ENCODE data around the gene TRIM71.

The TRIM71 gene

DNA sequence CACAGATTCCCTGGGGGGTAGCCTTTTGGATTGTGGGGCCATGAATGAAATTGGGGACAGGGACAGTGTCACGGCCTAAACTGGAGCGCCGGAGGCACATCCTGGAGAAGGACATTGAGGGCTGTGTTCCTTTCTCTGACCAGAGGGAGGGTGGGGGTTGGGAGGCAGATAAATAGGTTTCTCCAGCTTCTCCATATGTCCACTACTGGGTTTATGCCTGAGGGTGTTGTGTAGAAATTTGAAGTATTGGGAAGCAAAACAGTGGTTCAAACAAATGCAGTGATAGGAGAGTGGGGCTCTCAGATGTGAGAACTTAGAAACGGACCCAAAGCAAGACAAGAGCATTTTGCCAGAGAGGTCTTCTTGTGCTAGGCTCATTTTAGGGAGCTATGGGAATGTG lies 34.3 kb downstream of the TRIM71 start:
- TF ChIP-seq, protein P1, sequence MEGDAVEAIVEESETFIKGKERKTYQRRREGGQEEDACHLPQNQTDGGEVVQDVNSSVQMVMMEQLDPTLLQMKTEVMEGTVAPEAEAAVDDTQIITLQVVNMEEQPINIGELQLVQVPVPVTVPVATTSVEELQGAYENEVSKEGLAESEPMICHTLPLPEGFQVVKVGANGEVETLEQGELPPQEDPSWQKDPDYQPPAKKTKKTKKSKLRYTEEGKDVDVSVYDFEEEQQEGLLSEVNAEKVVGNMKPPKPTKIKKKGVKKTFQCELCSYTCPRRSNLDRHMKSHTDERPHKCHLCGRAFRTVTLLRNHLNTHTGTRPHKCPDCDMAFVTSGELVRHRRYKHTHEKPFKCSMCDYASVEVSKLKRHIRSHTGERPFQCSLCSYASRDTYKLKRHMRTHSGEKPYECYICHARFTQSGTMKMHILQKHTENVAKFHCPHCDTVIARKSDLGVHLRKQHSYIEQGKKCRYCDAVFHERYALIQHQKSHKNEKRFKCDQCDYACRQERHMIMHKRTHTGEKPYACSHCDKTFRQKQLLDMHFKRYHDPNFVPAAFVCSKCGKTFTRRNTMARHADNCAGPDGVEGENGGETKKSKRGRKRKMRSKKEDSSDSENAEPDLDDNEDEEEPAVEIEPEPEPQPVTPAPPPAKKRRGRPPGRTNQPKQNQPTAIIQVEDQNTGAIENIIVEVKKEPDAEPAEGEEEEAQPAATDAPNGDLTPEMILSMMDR (IDR thresholded peaks at IDR 0.05; ENCODE audit: low read depth, low read length): no peak
- DNase-seq (ENCODE audit: extremely low read depth, low read depth): no peak

DNA sequence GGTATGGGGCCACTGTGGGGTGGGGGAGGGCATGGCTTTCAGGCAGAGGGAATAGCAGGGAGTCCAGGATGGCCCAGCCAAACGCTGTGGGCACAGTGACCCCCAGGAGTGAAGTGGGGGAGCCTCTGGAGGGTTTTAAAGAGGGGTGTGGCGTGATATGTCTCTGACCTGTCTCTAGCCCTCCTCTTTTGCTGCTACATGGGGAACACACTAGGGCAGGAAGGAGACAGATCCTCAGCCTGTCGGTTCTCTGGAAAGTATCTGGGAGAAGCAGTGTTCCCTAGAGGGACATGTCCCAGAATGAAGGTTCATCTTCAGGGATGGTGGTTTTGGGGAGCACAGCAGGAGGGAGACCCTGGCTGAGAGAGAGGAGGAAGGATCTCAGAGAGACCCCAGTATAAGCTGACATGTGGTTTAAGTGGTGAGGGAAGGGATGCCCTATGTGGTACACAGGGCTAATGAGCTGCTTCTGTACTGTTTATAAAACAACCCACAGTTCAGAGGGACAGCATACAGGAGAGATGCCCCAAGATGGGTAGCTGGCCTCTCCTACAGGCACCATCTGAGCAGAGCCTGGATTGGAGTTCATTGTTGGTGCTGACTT lies 37.7 kb downstream of the TRIM71 start:
- TF ChIP-seq, protein P1 (IDR thresholded peaks at IDR 0.05; ENCODE audit: low read depth, low read length): no peak
- no peak for DNase-seq (ENCODE audit: extremely low read depth, low read depth)

DNA sequence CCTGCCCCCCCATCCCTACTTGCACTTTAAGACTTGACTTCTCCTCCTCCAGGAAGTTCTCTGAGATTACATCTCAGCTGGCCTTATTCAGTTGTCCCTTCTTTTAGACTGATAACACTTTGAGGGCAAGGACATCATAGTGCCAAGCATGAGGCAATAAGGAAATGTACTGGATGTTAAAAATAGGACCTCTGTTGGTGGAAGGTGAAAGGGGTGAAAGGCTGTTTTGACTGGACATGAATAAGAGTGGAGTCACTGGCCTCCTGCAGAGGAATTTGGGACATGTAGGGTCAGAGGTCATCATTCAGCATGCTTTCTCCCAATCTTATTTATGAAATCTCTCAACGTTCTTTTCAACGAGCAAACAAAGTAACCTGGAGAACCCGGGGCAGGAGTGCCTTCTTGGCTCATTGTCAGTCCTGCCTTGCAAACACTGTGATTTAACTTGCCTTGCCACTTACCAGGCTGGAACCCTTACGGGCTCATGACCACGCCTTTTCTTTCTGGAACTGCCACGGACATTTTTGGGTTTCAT lies 38.6 kb downstream of the TRIM71 start:
- DNase-seq (ENCODE audit: extremely low read depth, low read depth): no peak
- TF ChIP-seq, protein P1 (IDR thresholded peaks at IDR 0.05; ENCODE audit: low read depth, low read length): no peak

- DNase-seq (ENCODE audit: extremely low read depth, low read depth): no peak
- TF ChIP-seq, protein P1 (IDR thresholded peaks at IDR 0.05; ENCODE audit: low read depth, low read length): no peak
Measured at GRCh38 chr3:32856901-32857507, 39.2 kb downstream of the TRIM71 start.

DNA sequence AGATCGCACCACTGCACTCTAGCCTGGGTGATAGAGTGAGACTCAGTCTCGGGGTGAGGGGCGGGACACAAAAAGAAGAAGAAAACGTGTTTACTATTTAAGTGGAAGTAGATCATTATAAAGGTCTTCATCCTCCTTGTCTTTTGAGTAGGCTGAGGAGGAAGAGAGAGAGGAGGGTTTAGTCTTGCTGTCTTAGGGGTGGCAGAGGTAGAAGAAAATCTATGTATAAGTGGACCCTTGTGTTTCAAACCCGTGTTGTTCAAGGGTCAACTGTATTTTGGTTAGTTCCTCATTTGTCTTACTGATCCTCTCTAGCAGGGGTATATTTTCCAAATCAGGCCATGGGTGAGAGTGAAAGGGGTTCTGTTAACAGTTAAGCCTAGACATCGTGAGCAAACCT lies 40.1 kb downstream of the TRIM71 start:
- DNase-seq (ENCODE audit: extremely low read depth, low read depth): no peak
- TF ChIP-seq, protein P1 (IDR thresholded peaks at IDR 0.05; ENCODE audit: low read depth, low read length): no peak

DNA sequence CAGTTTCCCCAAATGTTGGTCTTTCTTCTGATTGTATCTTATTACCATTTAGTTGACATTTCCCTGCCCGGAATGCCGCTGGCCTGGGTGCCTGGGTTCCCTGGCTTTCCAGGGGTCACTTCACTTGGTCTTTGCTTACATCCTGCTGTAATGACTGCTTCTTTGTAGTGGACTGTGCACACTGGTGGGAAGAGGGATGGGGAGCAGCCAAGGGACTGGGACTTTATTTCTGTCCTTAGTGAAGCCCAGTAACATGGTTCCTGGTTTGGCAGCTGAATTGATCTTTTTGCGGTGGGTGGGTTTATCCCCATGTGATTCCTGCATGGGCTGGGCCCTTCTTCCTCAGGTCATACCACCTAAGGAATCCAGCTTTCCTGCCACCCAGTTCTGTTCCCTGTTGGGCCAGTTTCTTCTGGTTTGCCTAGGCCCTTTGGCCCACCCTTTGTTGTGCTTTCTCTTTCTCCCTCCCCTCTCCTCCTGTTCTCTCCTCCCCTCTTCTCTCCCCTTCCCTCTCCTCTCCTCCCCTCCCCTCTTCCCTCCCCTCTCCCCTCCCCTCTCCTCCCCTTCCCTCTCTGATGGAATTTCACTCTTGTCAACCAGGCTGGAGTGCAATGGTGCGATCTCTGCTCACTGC lies 41.9 kb downstream of the TRIM71 start:
- TF ChIP-seq, protein P1 (IDR thresholded peaks at IDR 0.05; ENCODE audit: low read depth, low read length): no peak
- no peak for DNase-seq (ENCODE audit: extremely low read depth, low read depth)

- TF ChIP-seq, protein P1 (IDR thresholded peaks at IDR 0.05; ENCODE audit: low read depth, low read length): no peak
- no peak for DNase-seq (ENCODE audit: extremely low read depth, low read depth)
Measured at GRCh38 chr3:32860499-32860898, 42.7 kb downstream of the TRIM71 start.
